ENCODE results near the gene MACROD1. TPM values are rescaled to one million over a fixed set of nuclear protein-coding genes. Genes with fewer than 3 reads are reported as not detected.
"Not testable (repeated sequence)": the region's sequence is repeated elsewhere in the genome, so short reads cannot be mapped to it uniquely, and the experiment has no call there.

The MACROD1 gene
- total and polyA plus RNA-seq, 2 donors = 9.7 to 16.6 TPM

DNA sequence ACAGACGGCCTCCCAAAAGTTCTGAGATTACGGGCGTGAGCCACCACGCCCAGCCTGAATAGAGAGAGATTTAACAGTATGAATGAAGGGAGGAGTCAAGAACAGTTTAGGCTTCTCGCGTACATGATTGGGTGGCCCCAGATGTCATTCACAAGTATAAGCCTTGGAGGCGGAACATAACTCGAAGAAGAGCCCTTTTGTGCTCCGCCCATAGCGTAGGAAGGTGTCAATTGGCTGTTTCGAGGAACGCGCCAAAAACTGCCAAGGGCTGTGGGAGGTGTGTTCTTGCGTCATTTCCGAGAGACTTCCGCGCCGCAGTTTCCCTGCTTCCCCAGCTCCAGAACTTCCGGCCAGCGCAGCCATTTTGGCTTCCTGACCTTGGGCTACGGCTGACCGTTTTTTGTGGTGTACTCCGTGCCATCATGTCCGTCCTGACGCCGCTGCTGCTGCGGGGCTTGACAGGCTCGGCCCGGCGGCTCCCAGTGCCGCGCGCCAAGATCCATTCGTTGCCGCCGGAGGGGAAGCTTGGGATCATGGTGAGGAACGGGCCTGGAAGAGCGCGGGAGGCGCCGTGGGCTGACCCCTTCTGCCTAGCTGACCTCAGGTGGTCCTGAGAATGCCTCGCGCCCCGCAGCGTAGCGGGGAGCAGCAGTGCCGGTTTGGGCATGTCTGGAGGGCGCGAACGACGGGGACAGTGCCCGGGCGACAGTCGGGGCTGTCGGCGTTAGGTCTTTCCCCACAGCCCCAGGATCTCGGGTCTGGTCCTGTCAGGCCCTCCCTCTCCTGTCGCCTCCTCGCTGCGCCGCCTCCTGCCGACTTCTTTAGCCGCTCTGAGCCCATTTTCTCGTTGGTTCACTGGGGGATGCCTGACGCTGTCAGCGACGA is 191.4 kb downstream of the MACROD1 start, which contains the start of gene COX8A:
TSS of gene COX8A (plus strand) at position 362 of the 885 bp plus-strand sequence. CDS start at position 423, 61 bp downstream.
- H3K36me3 ChIP-seq (ENCODE audit: control insufficient read depth in 2 of 2, insufficient read depth in 2 of 2, low read length in 1 of 2) = peaks cover 14 to 22% of the 10 kb centered on the region in 2 donors
- no peaks in the 10 kb centered on the region for H3K27me3 ChIP-seq (ENCODE audit: control insufficient read depth in 2 of 2, insufficient read depth in 1 of 2, low read length in 1 of 2)
- H3K4me1 ChIP-seq (ENCODE audit: control insufficient read depth in 2 of 2, insufficient read depth in 2 of 2, low read length in 2 of 2) = peaks cover 7 to 19% of the 10 kb centered on the region in 2 donors
- peak; percentile 95 to 100 (median 99) for DNase-seq (ENCODE audit: low read depth in 6 of 9, low spot score in 9 of 9)
- peak within 1 kb of the TSS; percentile 69 to 91 for H3K4me3 ChIP-seq (ENCODE audit: low read length in 2 of 2)
- WGBS = under 1% methylated on average over 67 of the region's 67 CpGs
- H3K9me3 ChIP-seq (ENCODE audit: control insufficient read depth in 2 of 2, insufficient read depth in 1 of 2, low read length in 1 of 2) = no peaks in the 10 kb centered on the region
- peak within 1 kb of the TSS; percentile 85 to 95 for H3K27ac ChIP-seq (ENCODE audit: low read depth in 1 of 2, low read length in 1 of 2)

DNA sequence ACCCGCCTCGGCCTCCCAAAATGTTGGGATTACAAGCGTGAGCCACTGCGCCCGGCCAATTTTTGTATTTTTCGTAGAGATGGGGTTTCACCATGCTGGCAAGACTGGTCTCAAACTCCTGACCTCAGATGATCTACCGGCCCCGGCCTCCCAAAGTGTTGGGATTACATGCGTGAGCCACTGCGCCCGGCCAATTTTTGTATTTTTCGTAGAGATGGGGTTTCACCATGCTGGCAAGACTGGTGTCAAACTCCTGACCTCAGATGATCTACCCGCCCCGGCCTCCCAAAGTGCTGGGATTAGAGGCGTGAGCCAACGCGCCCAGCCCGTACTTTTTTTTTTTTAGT is 192.0 kb downstream of the MACROD1 start:
- H3K27me3 ChIP-seq (ENCODE audit: control insufficient read depth in 2 of 2, insufficient read depth in 1 of 2, low read length in 1 of 2); H3K27ac ChIP-seq (ENCODE audit: low read depth in 1 of 2, low read length in 1 of 2); DNase-seq (ENCODE audit: low read depth in 6 of 9, low spot score in 9 of 9); H3K9me3 ChIP-seq (ENCODE audit: control insufficient read depth in 2 of 2, insufficient read depth in 1 of 2, low read length in 1 of 2): not testable (repeated sequence)
- H3K4me1 ChIP-seq (ENCODE audit: control insufficient read depth in 2 of 2, insufficient read depth in 2 of 2, low read length in 2 of 2) = peaks cover 7 to 19% of the 10 kb centered on the region in 2 donors
- WGBS = 71% methylated on average over 18 of the region's 18 CpGs
- H3K36me3 ChIP-seq (ENCODE audit: control insufficient read depth in 2 of 2, insufficient read depth in 2 of 2, low read length in 1 of 2) = peaks cover 9 to 18% of the 10 kb centered on the region in 2 donors
- H3K4me3 ChIP-seq (ENCODE audit: low read length in 2 of 2) = peak overlapping the region; percentile 4 to 69

DNA sequence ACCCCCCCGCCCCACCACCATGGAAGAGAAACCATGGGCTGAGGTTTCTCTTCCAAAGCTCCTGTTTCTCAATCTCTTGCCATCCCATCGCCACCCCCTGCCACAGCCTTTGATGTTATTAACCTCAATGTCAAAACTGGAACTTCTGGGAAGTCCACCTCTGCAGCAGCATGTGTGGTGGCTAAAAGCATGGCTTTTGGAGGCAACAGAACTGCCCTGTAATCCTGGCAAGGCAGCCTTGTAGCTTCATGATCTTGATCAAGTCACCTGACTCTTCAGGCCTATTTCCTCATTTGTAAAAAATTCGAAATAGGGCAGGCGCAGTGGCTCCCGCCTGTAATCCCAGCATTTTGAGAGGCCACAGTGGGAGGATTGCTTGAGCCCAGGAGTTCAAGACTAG is 195.0 kb downstream of the MACROD1 start:
- WGBS = 78% methylated on average over 5 of the region's 5 CpGs
- no peaks in the 10 kb centered on the region for H3K9me3 ChIP-seq (ENCODE audit: control insufficient read depth in 2 of 2, insufficient read depth in 1 of 2, low read length in 1 of 2)
- H3K27me3 ChIP-seq (ENCODE audit: control insufficient read depth in 2 of 2, insufficient read depth in 1 of 2, low read length in 1 of 2) = no peaks in the 10 kb centered on the region
- DNase-seq (ENCODE audit: low read depth in 6 of 9, low spot score in 9 of 9) = no peak
- no peak overlapping the region for H3K4me3 ChIP-seq (ENCODE audit: low read length in 2 of 2)
- peaks cover 4 to 11% of the 10 kb centered on the region in 2 donors for H3K4me1 ChIP-seq (ENCODE audit: control insufficient read depth in 2 of 2, insufficient read depth in 2 of 2, low read length in 2 of 2)
- H3K36me3 ChIP-seq (ENCODE audit: control insufficient read depth in 2 of 2, insufficient read depth in 2 of 2, low read length in 1 of 2) = peaks cover 0 to 1% of the 10 kb centered on the region in 2 donors
- H3K27ac ChIP-seq (ENCODE audit: low read depth in 1 of 2, low read length in 1 of 2) = no peak overlapping the region

DNA sequence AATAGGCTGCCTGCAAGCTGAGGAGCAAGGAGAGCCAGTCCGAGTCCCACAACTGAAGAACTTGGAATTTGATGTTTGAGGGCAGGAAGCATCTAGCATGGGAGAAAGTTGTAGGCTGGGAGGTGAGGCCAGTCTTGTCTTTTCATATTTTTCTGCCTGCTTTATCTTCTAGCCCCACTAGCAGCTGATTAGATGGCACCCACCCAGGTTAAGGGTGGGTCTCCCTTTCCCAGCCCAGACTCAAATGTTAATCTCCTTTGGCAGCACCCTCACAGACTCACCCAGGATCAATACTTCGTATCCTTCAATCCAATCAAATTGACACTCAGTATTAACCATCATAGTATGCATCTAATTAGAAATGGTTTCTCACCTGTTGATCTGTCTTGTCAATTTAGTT is 196.5 kb downstream of the MACROD1 start:
- no peak overlapping the region for H3K4me3 ChIP-seq (ENCODE audit: low read length in 2 of 2)
- H3K4me1 ChIP-seq (ENCODE audit: control insufficient read depth in 2 of 2, insufficient read depth in 2 of 2, low read length in 2 of 2) = peaks cover 0 to 3% of the 10 kb centered on the region in 2 donors
- H3K9me3 ChIP-seq (ENCODE audit: control insufficient read depth in 2 of 2, insufficient read depth in 1 of 2, low read length in 1 of 2) = no peaks in the 10 kb centered on the region
- no peak overlapping the region for H3K27ac ChIP-seq (ENCODE audit: low read depth in 1 of 2, low read length in 1 of 2)
- no peaks in the 10 kb centered on the region for H3K36me3 ChIP-seq (ENCODE audit: control insufficient read depth in 2 of 2, insufficient read depth in 2 of 2, low read length in 1 of 2)
- 98% methylated on average over 2 of the region's 2 CpGs for WGBS
- DNase-seq (ENCODE audit: low read depth in 6 of 9, low spot score in 9 of 9) = no peak
- no peaks in the 10 kb centered on the region for H3K27me3 ChIP-seq (ENCODE audit: control insufficient read depth in 2 of 2, insufficient read depth in 1 of 2, low read length in 1 of 2)

DNA sequence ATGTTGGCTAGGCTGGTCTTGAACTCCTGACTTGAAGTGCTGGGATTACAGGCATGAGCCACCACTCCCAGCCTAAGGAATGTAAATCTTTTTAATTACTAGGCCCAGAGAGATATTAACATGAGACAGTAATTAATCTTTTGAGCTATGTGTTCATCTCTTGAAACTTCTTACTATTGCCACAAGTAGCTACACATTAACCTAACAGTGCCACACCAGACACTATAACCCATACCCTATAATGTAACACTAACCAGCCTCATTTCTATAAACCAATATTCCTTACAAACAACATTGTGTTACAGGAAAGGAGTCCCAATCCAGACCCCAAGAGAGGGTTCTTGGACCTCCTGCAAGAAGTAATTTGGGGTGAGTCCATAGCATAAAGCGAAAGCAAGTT is 199.5 kb downstream of the MACROD1 start:
- DNase-seq (ENCODE audit: low read depth in 6 of 9, low spot score in 9 of 9) = no peak
- Histone ChIP-seq H3K4me1 (ENCODE audit: control insufficient read depth in 2 of 2, insufficient read depth in 2 of 2, low read length in 2 of 2) (peaks cover 0 to 12% of the 10 kb centered on the region in 2 donors), H3K9me3 (ENCODE audit: control insufficient read depth in 2 of 2, insufficient read depth in 1 of 2, low read length in 1 of 2) (no peaks in the 10 kb centered on the region), H3K36me3 (ENCODE audit: control insufficient read depth in 2 of 2, insufficient read depth in 2 of 2, low read length in 1 of 2) (no peaks in the 10 kb centered on the region), H3K27me3 (ENCODE audit: control insufficient read depth in 2 of 2, insufficient read depth in 1 of 2, low read length in 1 of 2) (no peaks in the 10 kb centered on the region), H3K4me3 (ENCODE audit: low read length in 2 of 2) (no peak overlapping the region), H3K27ac (ENCODE audit: low read depth in 1 of 2, low read length in 1 of 2) (no peak overlapping the region)
- WGBS = 98% methylated on average over 1 of the region's 1 CpG

GRCh38 chr11:63963895-63964294 is 202.0 kb downstream of the MACROD1 start:
- not testable (repeated sequence) for H3K9me3 ChIP-seq (ENCODE audit: control insufficient read depth in 2 of 2, insufficient read depth in 1 of 2, low read length in 1 of 2); H3K27ac ChIP-seq (ENCODE audit: low read depth in 1 of 2, low read length in 1 of 2); H3K27me3 ChIP-seq (ENCODE audit: control insufficient read depth in 2 of 2, insufficient read depth in 1 of 2, low read length in 1 of 2); H3K36me3 ChIP-seq (ENCODE audit: control insufficient read depth in 2 of 2, insufficient read depth in 2 of 2, low read length in 1 of 2); H3K4me3 ChIP-seq (ENCODE audit: low read length in 2 of 2); DNase-seq (ENCODE audit: low read depth in 6 of 9, low spot score in 9 of 9)
- 95% methylated on average over 4 of the region's 4 CpGs for WGBS
- H3K4me1 ChIP-seq (ENCODE audit: control insufficient read depth in 2 of 2, insufficient read depth in 2 of 2, low read length in 2 of 2) = peaks cover 0 to 29% of the 10 kb centered on the region in 2 donors

DNA sequence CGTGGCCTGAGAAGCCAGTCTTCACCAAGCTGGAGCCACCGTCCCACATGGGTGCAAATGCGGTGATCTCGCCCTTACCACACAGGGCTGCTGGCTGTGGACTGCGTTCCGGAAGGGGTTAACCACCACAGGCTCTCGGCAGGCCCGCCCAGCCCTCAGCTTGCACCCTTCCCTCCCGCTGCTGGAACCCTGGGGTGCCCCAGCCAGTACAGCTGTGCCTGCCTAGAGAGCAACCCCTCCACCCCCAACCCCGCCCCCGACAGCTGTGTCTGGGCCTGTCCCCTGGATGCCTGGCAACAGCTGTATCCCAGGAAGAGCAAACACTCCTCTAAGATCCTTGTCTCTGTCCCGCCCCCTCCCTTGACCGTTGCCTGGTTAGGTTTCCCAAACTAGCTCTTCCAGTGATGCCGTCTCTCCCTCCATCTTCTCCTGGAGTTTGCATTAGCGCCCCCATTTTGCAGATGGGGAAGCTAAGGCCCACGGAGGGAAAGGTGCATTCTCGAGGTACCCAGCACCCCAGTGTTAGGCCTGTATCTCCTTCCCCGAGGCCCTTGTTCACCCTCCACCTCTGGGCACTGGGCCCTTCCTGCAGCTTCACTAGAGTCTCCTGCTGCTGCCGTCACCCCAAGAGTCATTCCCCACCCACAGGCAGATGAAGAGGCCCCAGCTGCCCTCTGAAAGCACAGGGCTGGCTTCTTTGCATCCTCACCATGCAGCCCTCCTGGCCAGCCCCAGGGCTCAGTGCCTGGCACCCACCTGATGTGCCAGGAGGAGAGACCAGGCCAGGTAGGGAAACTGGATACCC is 204.1 kb downstream of the MACROD1 start:
- DNase-seq (ENCODE audit: low read depth in 6 of 9, low spot score in 9 of 9) = peak in 2 of 9 donors; percentile 24 to 65

DNA sequence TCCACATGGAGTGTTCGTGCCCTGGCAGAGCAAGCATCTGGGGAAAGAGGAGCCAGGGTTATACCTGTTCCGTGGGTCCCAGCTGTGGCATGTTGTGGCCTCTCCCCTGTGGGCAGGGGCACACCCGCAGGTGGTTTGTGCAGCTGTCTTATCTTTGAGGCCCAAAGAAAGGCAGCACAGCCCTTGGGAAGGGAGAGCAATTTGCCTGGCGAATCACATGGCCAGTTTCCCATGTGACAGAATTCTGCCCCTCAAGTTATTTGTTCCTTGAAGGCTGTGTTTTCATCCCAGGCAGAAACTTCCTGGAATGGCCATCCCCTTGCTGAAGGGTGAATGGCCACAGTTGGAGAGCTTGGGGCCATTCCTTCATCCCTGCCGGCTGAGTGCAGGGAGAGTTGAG is 207.9 kb downstream of the MACROD1 start:
- H3K27me3 ChIP-seq (ENCODE audit: control insufficient read depth in 2 of 2, insufficient read depth in 1 of 2, low read length in 1 of 2) = no peaks in the 10 kb centered on the region
- H3K4me3 ChIP-seq (ENCODE audit: low read length in 2 of 2) = no peak overlapping the region
- WGBS = 72% methylated on average over 5 of the region's 5 CpGs
- H3K9me3 ChIP-seq (ENCODE audit: control insufficient read depth in 2 of 2, insufficient read depth in 1 of 2, low read length in 1 of 2) = no peaks in the 10 kb centered on the region
- H3K4me1 ChIP-seq (ENCODE audit: control insufficient read depth in 2 of 2, insufficient read depth in 2 of 2, low read length in 2 of 2) = peaks cover 0 to 47% of the 10 kb centered on the region in 2 donors
- no peak overlapping the region for H3K27ac ChIP-seq (ENCODE audit: low read depth in 1 of 2, low read length in 1 of 2)
- peak in 1 of 9 donors; percentile 46 for DNase-seq (ENCODE audit: low read depth in 6 of 9, low spot score in 9 of 9)
- peaks cover 35 to 36% of the 10 kb centered on the region in 2 donors for H3K36me3 ChIP-seq (ENCODE audit: control insufficient read depth in 2 of 2, insufficient read depth in 2 of 2, low read length in 1 of 2)

More for the DNA sequence above, 204.1 kb downstream of the MACROD1 start:
- no peak overlapping the region for H3K4me3 ChIP-seq (ENCODE audit: low read length in 2 of 2)
- no peaks in the 10 kb centered on the region for H3K9me3 ChIP-seq (ENCODE audit: control insufficient read depth in 2 of 2, insufficient read depth in 1 of 2, low read length in 1 of 2)
- WGBS = 64% methylated on average over 19 of the region's 19 CpGs
- no peak overlapping the region for H3K27ac ChIP-seq (ENCODE audit: low read depth in 1 of 2, low read length in 1 of 2)
- peaks cover 0 to 44% of the 10 kb centered on the region in 2 donors for H3K4me1 ChIP-seq (ENCODE audit: control insufficient read depth in 2 of 2, insufficient read depth in 2 of 2, low read length in 2 of 2)
- H3K36me3 ChIP-seq (ENCODE audit: control insufficient read depth in 2 of 2, insufficient read depth in 2 of 2, low read length in 1 of 2) = peaks cover 0 to 3% of the 10 kb centered on the region in 2 donors
- H3K27me3 ChIP-seq (ENCODE audit: control insufficient read depth in 2 of 2, insufficient read depth in 1 of 2, low read length in 1 of 2) = no peaks in the 10 kb centered on the region

- Histone ChIP-seq H3K27ac (ENCODE audit: low read depth in 1 of 2, low read length in 1 of 2) (peak overlapping the region in 1 of 2 donors; percentile 19), H3K27me3 (ENCODE audit: control insufficient read depth in 2 of 2, insufficient read depth in 1 of 2, low read length in 1 of 2) (no peaks in the 10 kb centered on the region), H3K4me1 (ENCODE audit: control insufficient read depth in 2 of 2, insufficient read depth in 2 of 2, low read length in 2 of 2) (peaks cover 9 to 30% of the 10 kb centered on the region in 2 donors), H3K4me3 (ENCODE audit: low read length in 2 of 2) (no peak overlapping the region), H3K36me3 (ENCODE audit: control insufficient read depth in 2 of 2, insufficient read depth in 2 of 2, low read length in 1 of 2) (peaks cover 42 to 49% of the 10 kb centered on the region in 2 donors), H3K9me3 (ENCODE audit: control insufficient read depth in 2 of 2, insufficient read depth in 1 of 2, low read length in 1 of 2) (no peaks in the 10 kb centered on the region)
- DNase-seq (ENCODE audit: low read depth in 6 of 9, low spot score in 9 of 9) = no peak
- WGBS = 97% methylated on average over 4 of the region's 4 CpGs
Measured at GRCh38 chr11:63952570-63952969, 213.3 kb downstream of the MACROD1 start.

All from thymus (tissue), 11 donors.